Stimulated activated CD4-positive, alpha-beta T cell treated with anti-CD3 and anti-CD28 coated beads, TNF-alpha, amount 100 ng/mL, for 4 hours (primary cell): ENCODE measurements around the gene BGLAP.

ENCODE experiments used
- DNase-seq, 3 experiments: peaks; one replicate each; pipeline ENCODE4 v3.0.0-alpha.2; 2020; ENCODE audit warnings: low read depth in 3 of 3

Gene BGLAP

DNA sequence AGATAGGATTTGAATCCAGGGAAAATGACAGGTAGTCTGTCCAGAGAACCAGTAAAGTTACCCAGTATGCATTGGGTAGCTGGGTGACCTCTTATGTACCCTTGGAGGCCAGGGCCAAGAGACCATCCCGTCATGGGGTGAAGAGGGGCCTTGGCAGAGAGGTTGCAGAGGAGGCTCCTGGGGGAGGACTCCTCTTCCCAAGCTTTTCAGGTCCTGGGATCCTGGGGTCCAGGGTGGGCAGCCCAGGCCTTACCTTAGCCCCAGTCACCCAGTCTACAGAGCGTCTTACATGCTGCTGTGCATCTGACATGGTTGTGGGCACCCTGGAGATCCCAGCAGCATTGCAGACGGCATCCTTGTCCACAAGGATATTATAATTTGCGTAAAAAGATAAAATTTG lies 15.2 kb upstream of the BGLAP start:
- DNase-seq, result no peak

DNA sequence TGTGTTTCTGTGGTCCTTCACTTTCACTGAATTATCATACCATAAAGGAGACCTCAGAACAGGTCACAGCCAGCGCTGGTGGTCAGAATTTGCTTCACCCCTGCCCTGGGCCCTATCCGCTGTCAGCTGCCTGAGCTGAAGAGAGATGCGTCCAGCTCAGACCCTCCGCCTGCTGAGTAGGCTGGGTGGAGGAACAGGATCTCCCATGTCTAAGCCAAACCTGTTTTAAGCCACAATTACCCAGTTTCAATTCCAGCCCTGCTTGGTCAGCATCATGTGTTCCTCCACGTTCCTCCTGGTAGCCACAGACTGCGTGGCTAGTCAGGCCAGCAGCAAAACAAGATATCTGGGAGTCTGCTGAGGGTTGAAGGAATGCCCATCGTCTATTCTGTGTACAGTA lies 13.5 kb upstream of the BGLAP start:
- no peak for DNase-seq

DNA sequence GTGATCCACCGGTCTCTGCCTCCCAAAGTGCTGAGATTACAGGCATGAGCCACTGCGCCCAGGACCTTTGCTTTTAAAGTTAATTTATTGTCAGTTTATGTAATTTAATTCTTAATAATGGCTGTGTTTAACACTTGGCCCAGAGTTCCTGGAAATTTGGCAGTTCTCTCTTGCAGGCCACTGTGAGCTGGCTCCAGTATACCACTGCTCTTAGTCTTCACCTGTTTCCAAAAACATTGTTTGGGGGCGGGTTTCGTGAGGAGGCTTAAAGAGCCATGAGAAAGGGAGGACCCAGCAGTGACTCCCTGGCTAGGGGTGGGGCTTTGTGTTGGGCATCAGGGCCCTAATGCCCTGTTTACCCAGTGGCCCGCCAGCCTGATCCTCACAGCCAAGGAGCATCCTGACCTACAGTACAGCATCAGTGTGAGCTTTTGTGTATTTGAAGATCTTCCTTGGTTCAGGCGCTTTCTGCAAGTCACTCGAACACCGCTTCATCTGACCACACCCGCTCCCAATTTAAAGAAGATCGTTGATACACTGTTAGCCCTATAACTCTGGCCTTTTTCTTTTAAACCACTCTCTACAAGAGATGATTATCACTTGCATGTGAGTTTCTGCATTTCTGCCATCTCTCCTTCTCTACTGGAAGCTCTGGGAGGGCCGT lies 12.0 kb upstream of the BGLAP start:
- DNase-seq, result no peak

DNA sequence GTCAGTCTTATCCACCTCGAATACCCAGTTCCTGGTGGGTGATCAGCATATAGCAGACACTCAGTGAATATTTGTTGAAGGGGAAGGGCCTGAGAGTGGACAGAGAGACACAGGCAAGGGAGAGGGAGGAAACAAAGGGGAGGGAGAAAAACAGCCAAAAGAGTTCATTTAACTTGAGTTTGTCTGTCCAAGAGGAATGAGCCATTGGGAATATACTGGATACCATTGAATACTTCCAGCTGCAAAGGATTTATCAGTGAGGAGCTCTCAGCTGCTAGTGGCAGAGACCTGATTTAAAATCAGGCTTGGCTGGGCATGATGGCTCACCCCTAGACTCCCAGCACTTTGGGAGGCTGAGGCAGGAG lies 11.5 kb upstream of the BGLAP start:
- DNase-seq, result no peak

DNA sequence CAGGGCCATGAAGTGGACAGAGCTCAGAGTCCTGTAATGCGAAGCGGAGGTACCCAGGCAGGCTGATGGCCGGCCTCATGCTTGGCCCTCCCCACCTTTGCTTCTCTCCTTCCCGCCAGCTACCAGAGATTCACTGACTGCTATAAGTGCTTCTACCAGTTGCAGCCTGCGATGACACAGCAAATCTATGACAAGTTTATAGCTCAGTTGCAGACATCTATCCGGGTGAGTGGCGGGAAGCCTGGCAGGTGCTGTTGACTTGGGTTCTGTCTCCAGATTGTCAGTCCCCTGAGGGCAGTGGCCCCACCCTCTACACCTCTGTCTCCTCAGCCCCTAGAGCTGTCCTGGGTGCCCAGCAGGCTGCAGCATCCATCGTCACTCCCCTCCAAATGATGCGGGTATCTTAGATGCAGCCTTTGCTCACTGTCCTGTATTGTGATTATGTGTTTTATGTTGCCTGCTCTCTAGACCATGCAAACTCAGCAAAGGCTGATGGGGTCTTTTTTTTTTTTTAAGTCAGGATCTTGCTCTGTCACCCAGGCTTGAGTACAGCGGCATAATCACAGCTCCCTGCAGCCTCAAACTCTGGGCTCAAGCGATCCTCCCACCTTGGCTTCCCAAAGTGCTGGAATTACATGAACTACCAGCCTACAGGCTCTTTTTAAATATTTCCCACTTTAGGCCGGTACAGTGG lies 9.6 kb upstream of the BGLAP start:
- DNase-seq, result no peak

DNA sequence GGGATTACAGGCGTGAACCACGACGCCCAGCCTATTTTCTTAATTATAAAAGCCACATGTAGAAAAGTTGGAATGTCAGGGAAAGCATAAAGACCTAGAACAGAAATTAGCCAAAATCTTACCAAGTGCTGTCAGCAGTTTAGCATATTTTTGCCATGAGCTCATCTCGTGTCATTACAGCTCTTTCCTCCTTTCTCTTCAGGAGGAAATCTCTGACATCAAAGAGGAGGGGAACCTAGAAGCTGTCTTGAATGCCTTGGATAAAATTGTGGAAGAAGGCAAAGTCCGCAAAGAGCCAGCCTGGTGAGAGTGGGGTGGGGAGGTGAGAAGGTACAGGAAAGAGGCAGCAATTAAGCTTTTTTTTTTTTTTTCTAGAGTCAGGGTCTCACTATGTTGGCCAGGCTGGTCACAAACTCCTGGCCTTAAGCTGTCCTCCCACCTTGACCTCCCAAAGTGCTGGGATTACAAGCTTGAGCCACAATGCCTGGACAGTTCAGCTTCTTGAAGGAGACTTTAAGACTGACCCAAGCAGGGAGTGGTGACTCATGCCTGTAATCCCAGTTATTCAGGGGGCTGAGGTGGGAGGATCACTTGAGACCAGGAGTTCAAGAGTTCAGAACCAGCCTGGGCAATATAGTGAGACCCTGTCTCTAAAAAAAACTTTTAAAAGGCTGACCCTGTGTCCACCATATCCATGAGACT lies 8.4 kb upstream of the BGLAP start:
- DNase-seq, result no peak

DNA sequence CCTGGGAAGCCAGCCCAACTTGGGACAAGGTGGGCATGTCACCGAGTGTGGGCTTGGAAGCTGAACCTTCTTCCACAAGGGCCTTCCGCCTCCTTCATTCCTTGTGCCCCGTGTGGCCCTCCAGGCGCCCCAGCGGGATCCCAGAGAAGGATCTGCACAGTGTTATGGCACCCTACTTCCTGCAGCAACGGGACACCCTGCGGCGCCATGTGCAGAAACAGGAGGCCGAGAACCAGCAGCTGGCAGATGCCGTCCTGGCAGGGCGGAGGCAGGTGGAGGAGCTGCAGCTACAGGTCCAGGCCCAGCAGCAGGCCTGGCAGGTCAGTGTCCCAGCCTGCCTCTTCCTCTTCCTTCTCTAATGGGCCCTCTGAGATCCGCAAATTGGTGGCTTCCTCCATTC lies 5.8 kb upstream of the BGLAP start:
- no peak for DNase-seq

DNA sequence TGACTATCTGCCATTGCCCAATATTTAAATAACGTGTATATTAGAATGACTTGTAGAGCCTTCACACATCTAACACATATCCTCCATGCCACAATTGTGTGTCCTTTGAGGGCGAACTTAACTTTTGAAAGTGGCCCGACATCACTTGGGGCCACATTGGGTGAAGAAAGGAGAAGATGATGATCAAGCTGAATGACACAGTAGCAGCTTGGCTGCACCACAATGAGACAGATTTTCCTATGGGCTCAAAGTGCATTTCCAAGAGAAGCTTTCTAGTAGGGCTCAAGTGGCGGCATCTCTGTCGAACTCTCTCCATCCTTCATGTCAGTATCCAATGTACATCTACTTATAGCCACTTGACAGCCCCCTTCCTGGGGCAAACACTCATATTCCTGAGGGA lies 3.7 kb upstream of the BGLAP start:
- DNase-seq, result no peak

DNA sequence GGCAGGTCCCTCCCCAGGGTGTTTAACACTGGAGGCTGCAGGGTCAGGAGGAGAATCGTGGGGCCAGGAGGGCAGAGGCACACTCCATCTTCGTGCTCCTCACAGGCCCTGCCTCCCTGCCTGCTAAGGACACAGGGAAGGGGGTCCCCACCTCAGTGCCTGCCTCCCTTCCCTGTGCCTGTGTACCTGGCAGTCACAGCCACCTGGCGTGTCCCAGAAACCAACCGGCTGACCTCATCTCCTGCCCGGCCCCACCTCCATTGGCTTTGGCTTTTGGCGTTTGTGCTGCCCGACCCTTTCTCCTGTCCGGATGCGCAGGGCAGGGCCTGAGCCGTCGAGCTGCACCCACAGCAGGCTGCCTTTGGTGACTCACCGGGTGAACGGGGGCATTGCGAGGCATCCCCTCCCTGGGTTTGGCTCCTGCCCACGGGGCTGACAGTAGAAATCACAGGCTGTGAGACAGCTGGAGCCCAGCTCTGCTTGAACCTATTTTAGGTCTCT lies 623 bp upstream of the BGLAP start:
- no peak for DNase-seq

DNA sequence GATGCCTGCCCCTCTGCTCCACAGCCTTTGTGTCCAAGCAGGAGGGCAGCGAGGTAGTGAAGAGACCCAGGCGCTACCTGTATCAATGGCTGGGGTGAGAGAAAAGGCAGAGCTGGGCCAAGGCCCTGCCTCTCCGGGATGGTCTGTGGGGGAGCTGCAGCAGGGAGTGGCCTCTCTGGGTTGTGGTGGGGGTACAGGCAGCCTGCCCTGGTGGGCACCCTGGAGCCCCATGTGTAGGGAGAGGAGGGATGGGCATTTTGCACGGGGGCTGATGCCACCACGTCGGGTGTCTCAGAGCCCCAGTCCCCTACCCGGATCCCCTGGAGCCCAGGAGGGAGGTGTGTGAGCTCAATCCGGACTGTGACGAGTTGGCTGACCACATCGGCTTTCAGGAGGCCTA lies 754 bp downstream of the BGLAP start:
- no peak for DNase-seq

DNA sequence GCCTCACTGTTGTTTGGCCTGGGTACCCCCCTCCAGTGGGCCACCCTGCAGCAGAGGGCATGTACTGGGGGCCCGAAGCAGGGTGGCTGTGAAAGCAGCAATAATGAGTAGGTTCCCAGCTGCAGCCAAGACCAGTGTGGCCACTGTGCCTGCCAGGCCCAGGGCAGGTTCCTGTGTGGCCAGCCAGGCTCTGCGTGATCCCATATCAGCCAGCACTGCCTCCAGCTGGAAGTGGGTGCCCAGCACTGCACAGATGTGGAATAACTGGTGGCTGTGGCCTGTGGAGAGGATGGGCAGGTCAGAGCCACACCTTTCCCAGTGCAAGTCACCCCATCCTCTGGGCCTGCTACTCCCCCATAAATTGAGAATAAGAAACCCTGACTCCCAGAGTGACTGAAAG lies 2.1 kb downstream of the BGLAP start:
- no peak for DNase-seq

DNA sequence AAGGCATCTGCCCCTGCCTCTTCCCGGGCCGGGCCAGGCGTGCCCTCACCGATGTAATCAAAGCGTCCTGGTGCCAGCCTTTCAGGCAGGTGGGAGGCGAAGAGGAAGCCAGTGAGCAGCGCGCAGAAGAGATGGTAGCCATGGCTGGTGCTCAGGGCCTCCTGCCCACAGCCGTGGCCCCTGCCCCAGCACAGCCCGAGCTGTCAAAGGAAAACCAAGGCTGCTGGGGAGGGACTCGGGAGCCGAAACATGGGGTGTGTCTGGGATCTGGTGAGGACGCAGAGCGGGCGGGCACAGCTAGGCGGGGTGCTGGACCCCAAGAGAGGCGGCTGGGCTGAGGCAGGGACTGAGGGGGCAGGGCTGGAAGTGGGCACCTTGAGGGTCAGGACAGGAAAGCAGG lies 2.7 kb downstream of the BGLAP start:
- no peak for DNase-seq

DNA sequence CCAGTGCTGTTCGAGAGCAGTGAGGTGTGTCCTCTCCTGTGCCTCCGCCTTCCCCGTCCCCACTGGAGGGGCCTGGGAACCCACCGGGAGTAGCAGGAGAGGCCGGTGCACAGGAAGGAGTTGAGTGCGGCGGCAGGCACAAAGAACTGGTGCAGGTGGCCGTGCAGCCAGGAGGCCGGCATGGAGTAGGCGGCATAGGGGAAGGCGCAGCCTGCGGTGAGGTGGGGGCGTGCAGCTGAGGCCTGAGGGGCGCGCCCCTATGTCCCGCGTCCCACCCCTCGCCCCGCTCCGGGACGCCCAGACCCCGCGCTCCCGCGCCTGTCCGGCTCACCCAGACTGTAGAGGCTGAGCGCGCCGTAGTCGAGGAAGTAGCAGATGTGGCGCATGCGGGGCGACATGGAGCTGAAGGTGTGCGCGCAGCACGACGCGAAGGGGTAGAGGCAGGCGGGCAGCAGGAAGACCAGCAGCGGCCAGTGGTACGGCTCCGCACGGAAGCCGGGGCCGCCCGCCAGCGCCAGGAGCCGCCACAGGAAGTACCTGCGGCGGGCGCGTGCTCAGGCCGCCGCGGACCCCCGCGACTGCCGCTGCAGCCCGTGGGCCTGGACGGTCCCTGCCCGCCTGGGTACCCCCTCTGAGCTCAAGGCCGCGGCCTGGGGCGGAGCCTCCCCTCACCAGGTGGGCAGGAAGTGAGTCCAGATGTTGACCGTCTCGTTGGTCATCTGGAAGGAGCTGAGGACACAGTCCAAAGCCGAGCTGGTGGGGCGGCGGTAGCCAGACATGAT lies 3.7 kb downstream of the BGLAP start:
- no peak for DNase-seq

DNA sequence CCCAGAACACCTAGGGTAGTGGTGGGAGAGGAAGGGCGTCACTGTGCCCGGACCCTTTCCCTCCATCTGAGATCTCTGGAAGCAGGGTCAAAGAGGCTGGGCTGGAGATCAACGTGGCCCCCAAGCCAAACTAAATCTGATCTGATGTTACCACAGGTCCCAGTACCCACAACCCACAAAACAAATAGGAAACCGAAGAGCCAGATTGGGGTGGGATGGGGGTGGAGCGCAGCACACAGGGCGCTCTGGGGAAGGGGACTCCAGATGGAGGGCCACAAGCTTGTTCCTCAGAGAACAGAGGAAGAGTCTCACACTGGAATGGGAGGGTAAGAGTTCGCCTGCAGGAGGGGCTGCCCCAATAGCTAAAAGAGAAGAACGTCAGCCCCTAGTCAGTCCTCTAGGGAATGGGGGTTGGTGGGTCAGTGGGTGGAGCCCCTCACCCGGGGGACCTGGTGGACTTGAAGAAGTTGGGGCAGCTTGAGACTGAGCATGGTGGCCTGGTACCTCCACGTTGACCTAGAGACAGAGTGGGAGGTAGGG lies 4.3 kb downstream of the BGLAP start:
- DNase-seq, result no peak

DNA sequence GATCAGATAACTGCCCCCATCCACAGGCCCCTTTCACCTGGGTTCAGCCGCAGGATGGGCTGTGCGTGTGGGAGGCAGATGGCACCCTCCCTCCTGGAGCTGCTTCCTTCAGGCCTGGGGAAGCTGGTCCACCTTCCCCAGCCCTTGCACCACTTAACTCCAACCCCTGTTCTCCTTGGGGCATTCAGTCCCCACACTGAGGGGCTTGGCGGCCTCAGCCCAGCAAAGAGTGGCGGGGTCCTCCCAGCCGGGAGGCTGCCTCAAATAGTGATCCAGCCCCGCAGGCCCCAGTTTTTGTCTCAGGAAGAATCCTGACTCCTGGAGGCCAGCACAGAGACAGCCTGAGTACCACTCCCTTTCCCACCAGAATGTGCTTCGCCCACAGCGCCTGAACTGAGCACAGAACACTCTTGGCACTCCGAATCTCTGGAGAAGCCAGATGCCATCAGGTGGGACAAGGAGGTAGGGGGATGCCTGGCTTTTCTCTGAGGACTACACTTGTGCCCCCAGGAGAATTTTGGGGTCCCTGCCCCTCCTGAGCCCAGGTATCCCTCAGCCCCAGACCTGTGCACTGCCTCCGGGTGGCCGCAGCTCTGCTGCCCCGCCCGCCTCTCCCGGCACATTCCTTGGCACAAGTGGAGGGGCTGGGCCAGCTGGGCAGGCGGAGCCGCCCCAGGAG lies 4.9 kb downstream of the BGLAP start:
- DNase-seq, result no peak

DNA sequence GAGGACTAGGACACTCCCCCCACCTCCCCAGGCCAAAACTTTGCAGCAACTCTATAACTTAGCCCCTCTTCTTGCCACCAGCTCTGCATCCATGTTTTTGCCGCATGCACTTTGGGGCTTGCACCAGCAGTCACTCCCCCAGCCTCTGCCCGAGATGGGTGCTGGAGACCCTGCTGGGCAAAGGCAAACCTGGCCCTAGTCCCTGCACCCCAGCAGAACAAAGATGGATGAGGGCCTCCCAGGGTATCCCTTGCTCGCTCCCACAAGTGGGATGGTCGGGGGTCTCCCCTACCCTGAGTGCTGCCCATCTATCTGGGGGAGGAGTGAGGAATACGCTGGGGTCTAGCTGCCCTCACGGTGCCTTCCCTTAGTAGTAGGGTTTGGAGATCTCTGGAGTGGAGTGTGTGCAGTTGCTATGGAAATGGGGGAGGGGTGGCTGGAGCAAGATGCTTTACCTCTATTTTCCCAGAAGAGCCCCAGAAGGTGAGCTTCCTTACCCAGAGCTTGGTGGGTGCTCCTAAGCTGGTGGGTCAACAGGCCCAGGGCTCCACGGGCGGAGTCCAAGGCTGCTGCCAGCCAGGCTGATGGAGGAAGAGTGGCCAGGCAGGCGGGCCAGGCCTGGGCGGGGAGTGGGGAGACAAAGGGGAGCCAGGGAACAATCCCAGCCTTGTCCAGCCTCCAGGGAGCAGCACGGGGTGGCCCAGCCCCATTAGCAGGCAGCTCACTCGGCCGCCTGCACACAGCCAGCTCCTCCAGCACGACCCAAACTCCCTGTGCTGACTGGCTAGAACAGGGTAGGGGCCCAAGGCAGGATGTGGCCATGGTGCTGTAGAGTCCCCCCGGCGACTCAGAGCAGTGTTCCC lies 5.7 kb downstream of the BGLAP start, which contains the start of gene PAQR6:
Gene PAQR6 (minus strand): TSS at position 597 of the 863 bp plus-strand sequence. CDS start 1,325 bp downstream, outside the sequence.
- DNase-seq, result no peak

DNA sequence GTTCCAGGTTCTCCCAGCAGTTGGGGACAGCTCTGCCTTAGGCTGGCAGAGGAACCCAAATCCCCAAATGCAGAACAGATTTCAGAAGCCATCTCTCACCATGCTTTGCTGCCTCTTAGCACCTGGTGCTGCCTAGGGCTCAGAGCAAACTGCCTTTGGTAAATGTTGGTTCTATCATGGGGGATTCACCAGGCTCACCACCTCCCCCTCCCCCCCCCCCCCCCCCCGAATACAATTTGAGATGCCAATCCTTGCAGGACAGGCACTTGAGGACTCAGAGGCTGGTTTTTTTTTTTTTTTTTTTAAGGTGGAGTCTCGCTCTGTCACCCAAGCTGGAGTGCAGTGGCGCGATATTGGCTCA lies 6.3 kb downstream of the BGLAP start:
- DNase-seq, result no peak

DNA sequence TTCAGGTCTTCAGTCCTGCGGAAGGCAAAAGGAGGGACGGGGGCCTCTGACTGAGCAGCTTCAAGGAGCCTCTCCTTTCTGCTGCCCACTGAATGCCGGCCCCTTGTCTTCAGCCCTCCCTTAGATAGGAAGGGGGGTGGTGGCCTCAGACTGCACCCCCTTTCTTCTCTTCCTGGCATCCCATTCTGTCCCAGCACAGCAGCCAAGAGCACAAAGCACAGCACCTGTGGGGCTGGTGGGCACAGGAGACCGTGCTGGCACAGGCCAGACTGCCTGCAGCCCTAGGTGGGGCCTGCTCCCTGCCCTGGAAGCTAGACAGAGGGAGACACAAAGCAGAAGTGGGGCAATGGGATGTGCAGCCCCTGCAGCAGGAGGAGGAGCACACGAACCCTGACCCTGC lies 7.6 kb downstream of the BGLAP start:
- no peak for DNase-seq

DNA sequence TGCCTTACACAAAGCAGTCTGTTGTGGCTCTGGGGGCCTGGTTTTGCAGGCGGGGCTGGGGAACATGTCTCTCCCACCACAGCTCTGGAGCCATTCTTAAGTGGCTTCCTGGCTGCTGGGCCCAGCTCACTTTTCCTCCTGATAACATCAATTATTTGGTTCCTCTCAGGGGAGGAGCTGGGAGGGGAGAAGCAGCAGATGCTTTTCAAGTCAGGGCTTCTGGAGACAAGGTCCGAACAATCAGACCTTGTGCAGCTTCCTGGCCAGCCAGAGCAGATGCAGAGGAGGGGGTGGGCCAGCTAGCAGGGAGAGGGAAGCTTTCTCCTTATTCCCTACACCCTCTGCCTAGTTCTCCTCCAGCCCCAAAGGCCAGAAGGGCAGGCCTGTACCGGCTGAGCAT lies 9.5 kb downstream of the BGLAP start:
- no peak for DNase-seq

DNA sequence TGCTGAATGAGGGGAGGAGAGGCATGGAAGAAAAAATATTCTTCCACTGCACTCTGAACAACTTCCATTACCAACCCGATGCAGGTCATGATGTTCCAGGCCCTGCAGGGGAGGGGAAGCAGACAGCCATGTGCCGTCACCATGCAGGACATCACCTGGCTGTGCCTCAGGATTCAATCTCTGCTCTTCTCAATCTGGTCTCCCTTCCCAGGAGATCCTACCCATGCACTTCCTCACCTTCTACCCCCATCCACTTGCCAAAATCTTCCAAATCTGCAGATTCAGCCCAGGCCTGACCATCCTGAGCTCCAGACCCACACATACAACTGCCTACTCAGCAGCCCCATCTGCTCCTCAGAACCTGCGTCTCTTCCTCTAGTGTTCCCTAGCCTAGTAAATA lies 11.7 kb downstream of the BGLAP start:
- no peak for DNase-seq
